HEK293 (cell line): ENCODE measurements around the gene OR2Z1.
A peak's percentile ranks its signal among the peaks of the same experiment; 100 is the strongest.

ENCODE experiments used
- CTCF ChIA-PET: fragments of 350-600 bp; formaldehyde crosslinking; extraction: SDS; loops from one replicate; lab custom pipeline; 2021; ENCODE audit warnings: antibody characterized with exemption; lab: Yijun Ruan, JAX
- POLR2A ChIA-PET: fragments of 300-600 bp; formaldehyde crosslinking; extraction: SDS; loops from one replicate; lab custom pipeline; 2020; ENCODE audit warnings: antibody characterized with exemption, inconsistent platforms; lab: Yijun Ruan, JAX
- H3K27ac ChIP-seq: fragments of 200-500 bp; sonication (Bioruptor generic); 2 replicates; pipeline ENCODE4 v1.5.1; 2014; ENCODE audit warnings: low read depth, low read length, control low read depth, inconsistent platforms; ENCODE audit errors: extremely low read depth
- H3K36me3 ChIP-seq, 2 experiments: fragments of 200-500 bp in 1 of 2; sonication (Bioruptor generic) in 1 of 2; 1 replicate in 1 of 2; 2 replicates in 1 of 2; pipeline ENCODE4 v1.5.1; 2014 to 2017; ENCODE audit warnings: inconsistent platforms in 2 of 2, low read length in 2 of 2; ENCODE audit not compliant: control insufficient read depth in 2 of 2, insufficient read depth in 1 of 2
- H3K4me1 ChIP-seq: fragments of 200-500 bp; sonication (Bioruptor generic); 2 replicates; pipeline ENCODE4 v1.5.1; 2014; ENCODE audit warnings: mild to moderate bottlenecking, low read length, inconsistent platforms; ENCODE audit not compliant: control insufficient read depth, insufficient read depth
- H3K4me3 ChIP-seq: 2 replicates; pipeline ENCODE4 v1.5.1; 2011; ENCODE audit warnings: low read depth, mild to moderate bottlenecking, control low read depth, low read length, moderate library complexity
- H3K9me3 ChIP-seq: fragments of 200-500 bp; sonication (Bioruptor generic); 2 replicates; pipeline ENCODE4 v1.5.1; 2014; ENCODE audit warnings: low read depth, low read length, inconsistent platforms; ENCODE audit not compliant: control insufficient read depth, insufficient read depth
- HOXC10 ChIP-seq: sonication (generic); formaldehyde crosslinking; IDR thresholded peaks from 2 replicates; pipeline ENCODE4 v1.8.1; 2023; ENCODE audit warnings: mild to moderate bottlenecking, missing genetic modification reagents
- PRDM1 ChIP-seq: fragments of 450-650 bp; formaldehyde crosslinking; IDR thresholded peaks from 2 replicates; pipeline ENCODE4; 2016; ENCODE audit warnings: missing biosample characterization, missing genetic modification characterization
- SETDB1 ChIP-seq: IDR thresholded peaks from one replicate; pipeline ENCODE4 v1.6.1; 2017; ENCODE audit warnings: mild to moderate bottlenecking, low read length, moderate library complexity, mixed read lengths; ENCODE audit not compliant: insufficient read length
- ZFP3 ChIP-seq: fragments of 450-650 bp; formaldehyde crosslinking; IDR thresholded peaks from 2 replicates; pipeline ENCODE4 v1.5.1; 2016; ENCODE audit warnings: low read depth, missing biosample characterization, missing genetic modification characterization
- ZFP37 ChIP-seq: fragments of 450-650 bp; formaldehyde crosslinking; IDR thresholded peaks from 2 replicates; pipeline ENCODE4 v1.5.1; 2016; ENCODE audit warnings: missing biosample characterization, missing genetic modification characterization
- ZNF18 ChIP-seq: fragments of 450-650 bp; formaldehyde crosslinking; IDR thresholded peaks from 2 replicates; pipeline ENCODE4 v1.5.1; 2016; ENCODE audit warnings: missing biosample characterization, missing genetic modification characterization
- ZNF2 ChIP-seq: fragments of 450-650 bp; formaldehyde crosslinking; IDR thresholded peaks from 2 replicates; pipeline ENCODE4 v1.5.1; 2016; ENCODE audit warnings: missing biosample characterization, missing genetic modification characterization
- ZNF221 ChIP-seq: fragments of 450-650 bp; formaldehyde crosslinking; IDR thresholded peaks from 2 replicates; pipeline ENCODE4 v1.5.1; 2017; ENCODE audit warnings: missing biosample characterization, missing genetic modification characterization, borderline replicate concordance
- ZNF24 ChIP-seq: fragments of 450-650 bp; formaldehyde crosslinking; IDR thresholded peaks from 2 replicates; pipeline ENCODE4 v1.5.1; 2016; ENCODE audit warnings: missing biosample characterization, missing genetic modification characterization
- ZNF366 ChIP-seq: fragments of 450-650 bp; formaldehyde crosslinking; conservative IDR thresholded peaks from 2 replicates; pipeline ENCODE4 v1.5.1; 2016; ENCODE audit warnings: missing biosample characterization, missing genetic modification characterization
- ZNF423 ChIP-seq: fragments of 450-650 bp; formaldehyde crosslinking; IDR thresholded peaks from 2 replicates; pipeline ENCODE4 v1.5.1; 2016; ENCODE audit warnings: missing biosample characterization, missing genetic modification characterization
- ZNF426 ChIP-seq: fragments of 450-650 bp; formaldehyde crosslinking; IDR thresholded peaks from 2 replicates; pipeline ENCODE4 v1.5.1; 2017; ENCODE audit warnings: missing biosample characterization, missing genetic modification characterization, mild to moderate bottlenecking, inconsistent platforms, moderate library complexity
- ZNF510 ChIP-seq: fragments of 450-650 bp; formaldehyde crosslinking; IDR thresholded peaks from 2 replicates; pipeline ENCODE4 v1.5.1; 2018; ENCODE audit warnings: mild to moderate bottlenecking, missing genetic modification characterization, missing biosample characterization; ENCODE audit not compliant: insufficient replicate concordance
- ZNF530 ChIP-seq: fragments of 450-650 bp; formaldehyde crosslinking; IDR thresholded peaks from 2 replicates; pipeline ENCODE4 v1.5.1; 2016; ENCODE audit warnings: low read depth, missing biosample characterization, missing genetic modification characterization
- ZNF549 ChIP-seq: fragments of 450-650 bp; IDR thresholded peaks from 2 replicates; pipeline ENCODE4 v1.5.1; 2018; ENCODE audit warnings: missing biosample characterization, missing genetic modification characterization, mild to moderate bottlenecking, inconsistent platforms, moderate library complexity
- ZNF571 ChIP-seq: fragments of 450-650 bp; formaldehyde crosslinking; IDR thresholded peaks from 2 replicates; pipeline ENCODE4 v1.5.0; 2017; ENCODE audit warnings: missing biosample characterization, missing genetic modification characterization
- ZNF596 ChIP-seq: fragments of 450-650 bp; IDR thresholded peaks from 2 replicates; pipeline ENCODE4 v1.5.0; 2018; ENCODE audit warnings: missing biosample characterization, mild to moderate bottlenecking, missing genetic modification characterization, moderate library complexity
- ZNF623 ChIP-seq: fragments of 450-650 bp; formaldehyde crosslinking; IDR thresholded peaks from 2 replicates; pipeline ENCODE4 v1.5.1; 2016; ENCODE audit warnings: missing biosample characterization, missing genetic modification characterization
- ZNF658 ChIP-seq: fragments of 450-650 bp; formaldehyde crosslinking; IDR thresholded peaks from 2 replicates; pipeline ENCODE4; 2016; ENCODE audit warnings: missing biosample characterization, missing genetic modification characterization
- TF ChIP-seq, protein P1 (sequence below): fragments of 450-650 bp; formaldehyde crosslinking; IDR thresholded peaks from 2 replicates; pipeline ENCODE4 v1.5.1; 2016; ENCODE audit warnings: missing biosample characterization, missing genetic modification characterization
- TF ChIP-seq, protein P2 (sequence below): fragments of 450-650 bp; formaldehyde crosslinking; IDR thresholded peaks from 2 replicates; pipeline ENCODE4; 2016; ENCODE audit warnings: missing biosample characterization, missing genetic modification characterization

The OR2Z1 gene

GRCh38 chr19:8680676-8681344, 40.6 kb upstream of the OR2Z1 start:
- ChIA-PET POLR2A (interaction anchor here (0.6 kb wide), 1 partner anchor 758 kb away, joined by 3 read pairs; no protein-coding TSS in a partner anchor), CTCF (interaction anchor here (0.7 to 1.7 kb wide), 2 partner anchors 14 to 35 kb away, joined by 3 to 6 read pairs; no protein-coding TSS in a partner anchor)
- TF ChIP-seq ZNF571 (no peak), ZNF623 (peak; percentile 85)
- TF ChIP-seq, protein P1, sequence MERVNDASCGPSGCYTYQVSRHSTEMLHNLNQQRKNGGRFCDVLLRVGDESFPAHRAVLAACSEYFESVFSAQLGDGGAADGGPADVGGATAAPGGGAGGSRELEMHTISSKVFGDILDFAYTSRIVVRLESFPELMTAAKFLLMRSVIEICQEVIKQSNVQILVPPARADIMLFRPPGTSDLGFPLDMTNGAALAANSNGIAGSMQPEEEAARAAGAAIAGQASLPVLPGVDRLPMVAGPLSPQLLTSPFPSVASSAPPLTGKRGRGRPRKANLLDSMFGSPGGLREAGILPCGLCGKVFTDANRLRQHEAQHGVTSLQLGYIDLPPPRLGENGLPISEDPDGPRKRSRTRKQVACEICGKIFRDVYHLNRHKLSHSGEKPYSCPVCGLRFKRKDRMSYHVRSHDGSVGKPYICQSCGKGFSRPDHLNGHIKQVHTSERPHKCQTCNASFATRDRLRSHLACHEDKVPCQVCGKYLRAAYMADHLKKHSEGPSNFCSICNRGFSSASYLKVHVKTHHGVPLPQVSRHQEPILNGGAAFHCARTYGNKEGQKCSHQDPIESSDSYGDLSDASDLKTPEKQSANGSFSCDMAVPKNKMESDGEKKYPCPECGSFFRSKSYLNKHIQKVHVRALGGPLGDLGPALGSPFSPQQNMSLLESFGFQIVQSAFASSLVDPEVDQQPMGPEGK (tag by site-specific recombination): no peak
- H3K4me1 ChIP-seq: no peaks in the 10 kb centered on the region
- no peak overlapping the region for H3K27ac ChIP-seq
- no peak overlapping the region for H3K4me3 ChIP-seq
- H3K9me3 ChIP-seq: no peaks in the 10 kb centered on the region
- H3K36me3 ChIP-seq: no peaks in the 10 kb centered on the region

DNA sequence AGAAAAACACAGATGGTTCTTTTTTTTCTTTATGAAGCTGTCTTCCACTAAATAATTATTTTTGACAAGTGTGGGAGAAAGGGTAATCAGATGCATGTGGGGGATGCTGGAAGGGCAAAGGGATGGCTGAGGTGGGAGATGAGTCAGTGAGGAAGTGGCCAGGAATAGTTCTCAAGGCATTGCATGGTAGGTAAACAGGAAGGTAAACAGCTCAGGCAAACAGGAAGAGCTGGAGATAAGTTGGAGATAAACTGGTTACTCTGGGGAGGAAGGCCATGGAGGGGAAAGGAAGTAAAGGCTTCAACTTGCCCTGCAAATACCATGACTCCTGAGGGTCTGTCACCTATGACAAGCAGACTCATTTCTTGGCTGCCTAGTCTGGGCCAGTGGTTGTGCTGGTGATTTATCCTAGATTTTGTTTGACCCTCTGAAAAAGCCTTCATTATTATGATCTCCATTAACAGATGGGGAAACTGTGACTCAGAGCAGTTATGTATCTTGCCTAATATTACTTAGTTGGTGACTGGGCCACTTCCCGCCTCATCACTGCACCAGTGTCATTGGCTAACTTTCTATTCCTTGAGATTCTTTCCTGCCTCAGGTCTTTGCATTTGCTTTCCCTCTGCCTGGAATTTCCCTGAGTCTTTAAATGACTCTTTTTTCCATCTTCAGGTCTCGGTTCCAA, 39.9 kb upstream of the OR2Z1 start:
- Histone ChIP-seq H3K27ac (no peak overlapping the region), H3K36me3 (no peaks in the 10 kb centered on the region), H3K4me3 (no peak overlapping the region), H3K4me1 (no peaks in the 10 kb centered on the region), H3K9me3 (no peaks in the 10 kb centered on the region)
- no peak for TF ChIP-seq ZNF426
- TF ChIP-seq PRDM1 (tag by site-specific recombination): no peak
- ChIA-PET CTCF (interaction anchor here (0.6 to 1.7 kb wide), 3 partner anchors 13 to 100 kb away, joined by 3 to 6 read pairs (median 3); no protein-coding TSS in a partner anchor), POLR2A (no interaction called here)

DNA sequence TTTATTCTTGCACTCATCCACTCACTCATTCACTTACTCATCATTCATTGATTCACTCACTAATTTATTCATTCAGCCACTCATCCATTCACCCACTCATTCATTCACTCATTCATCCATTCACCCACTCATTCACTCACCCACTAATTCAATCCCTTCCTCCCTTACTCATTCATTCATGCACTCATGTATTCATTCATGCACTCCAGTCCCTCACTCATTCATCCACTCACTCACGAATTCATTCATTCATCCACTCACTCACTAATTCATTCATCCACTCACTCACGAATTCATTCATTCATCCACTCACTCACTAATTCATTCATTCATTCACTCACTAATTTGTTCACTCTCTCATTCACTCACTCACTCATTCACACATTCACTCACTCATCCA, 39.0 kb upstream of the OR2Z1 start:
- Histone ChIP-seq H3K4me1 (no peaks in the 10 kb centered on the region), H3K27ac (no peak overlapping the region), H3K4me3 (no peak overlapping the region), H3K36me3 (no peaks in the 10 kb centered on the region)
- CTCF ChIA-PET: no interaction called here
- peak; percentile 52; the same call in 1 of the 2 replicates for TF ChIP-seq ZNF366 (tag by site-specific recombination)
- TF ChIP-seq ZNF18 (tag by site-specific recombination): no peak
- TF ChIP-seq ZNF24 (tag by site-specific recombination): peak; percentile 63; the same call in 1 of the 2 replicates
- TF ChIP-seq, all 188 proteins: peak for 2
- POLR2A ChIA-PET: no interaction called here
- no peaks in the 10 kb centered on the region for H3K9me3 ChIP-seq

- Histone ChIP-seq H3K9me3 (no peaks in the 10 kb centered on the region), H3K27ac (no peak overlapping the region), H3K36me3 (no peaks in the 10 kb centered on the region), H3K4me3 (no peak overlapping the region), H3K4me1 (no peaks in the 10 kb centered on the region)
- ChIA-PET CTCF (no interaction called here), POLR2A (no interaction called here)
- TF ChIP-seq ZFP3 (no peak), ZNF2 (tag by site-specific recombination) (no peak), ZNF596 (no peak), HOXC10 (CRISPR knock-in tag) (no peak), ZNF549 (tag by site-specific recombination) (no peak), ZFP37 (tag by site-specific recombination) (no peak), SETDB1 (no peak), ZNF530 (tag by site-specific recombination) (no peak), ZNF510 (tag by site-specific recombination) (no peak), ZNF658 (no peak), ZNF221 (tag by site-specific recombination) (no peak), ZNF18 (tag by site-specific recombination) (no peak), ZNF423 (tag by site-specific recombination) (no peak)
- TF ChIP-seq, protein P2, sequence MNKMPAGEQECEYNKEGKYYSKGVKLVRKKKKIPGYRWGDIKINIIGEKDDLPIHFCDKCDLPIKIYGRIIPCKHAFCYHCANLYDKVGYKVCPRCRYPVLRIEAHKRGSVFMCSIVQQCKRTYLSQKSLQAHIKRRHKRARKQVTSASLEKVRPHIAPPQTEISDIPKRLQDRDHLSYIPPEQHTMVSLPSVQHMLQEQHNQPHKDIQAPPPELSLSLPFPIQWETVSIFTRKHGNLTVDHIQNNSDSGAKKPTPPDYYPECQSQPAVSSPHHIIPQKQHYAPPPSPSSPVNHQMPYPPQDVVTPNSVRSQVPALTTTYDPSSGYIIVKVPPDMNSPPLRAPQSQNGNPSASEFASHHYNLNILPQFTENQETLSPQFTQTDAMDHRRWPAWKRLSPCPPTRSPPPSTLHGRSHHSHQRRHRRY (tag by site-specific recombination): no peak
Measured at GRCh38 chr19:8682931-8683330, 38.5 kb upstream of the OR2Z1 start.
